Measurements from ENCODE around the gene PPT2. TPM values are rescaled to one million over a fixed set of nuclear protein-coding genes. Genes with fewer than 3 reads are reported as not detected.

Gene PPT2
- total and polyA plus RNA-seq, 2 of the 13 experiments (the other 11 are each of a cell fraction or from before 2014, with no cell fraction given) = 39.2 to 61.8 TPM

- TF ChIP-seq HOXA5 (CRISPR knock-in tag; IDR thresholded peaks at IDR 0.05) (0 out of 2 replicates have a peak, but pooled peaks have one; percentile 14), ZBTB25 (CRISPR knock-in tag; IDR thresholded peaks at IDR 0.05) (peak; percentile 28; the same call in 1 of the 2 replicates), ZSCAN20 (CRISPR knock-in tag; IDR thresholded peaks at IDR 0.05; ENCODE audit: borderline replicate concordance) (no peak), ZBTB1 (CRISPR knock-in tag; IDR thresholded peaks at IDR 0.05; ENCODE audit: borderline replicate concordance) (no peak), KLF9 (CRISPR knock-in tag; IDR thresholded peaks at IDR 0.05; ENCODE audit: low read depth) (no peak), PHF5A (CRISPR knock-in tag; IDR thresholded peaks at IDR 0.05; ENCODE audit: low read depth, unreplicated experiment) (peak; percentile 18), CENPT (CRISPR knock-in tag; IDR thresholded peaks at IDR 0.05; ENCODE audit: low read depth) (no peak), ZNF639 (CRISPR knock-in tag; conservative IDR thresholded peaks at IDR 0.05) (no peak; the same call in 1 of the 2 replicates), YEATS4 (CRISPR knock-in tag; IDR thresholded peaks at IDR 0.05; ENCODE audit: borderline replicate concordance) (0 out of 2 replicates have a peak, but pooled peaks have one; percentile 26), TBL1XR1 (IDR thresholded peaks at IDR 0.05; ENCODE audit: borderline replicate concordance, low read length, partially characterized antibody) (no peak), PRMT3 (CRISPR knock-in tag; IDR thresholded peaks at IDR 0.05; ENCODE audit: borderline replicate concordance, low read depth) (no peak), ZNF674 (CRISPR knock-in tag; IDR thresholded peaks at IDR 0.05; ENCODE audit: low read depth) (no peak), MLLT10 (CRISPR knock-in tag; IDR thresholded peaks at IDR 0.05) (no peak), ARNTL (CRISPR knock-in tag; IDR thresholded peaks at IDR 0.05) (no peak), ATF7 (IDR thresholded peaks at IDR 0.05) (no peak), ATF7 (CRISPR knock-in tag; IDR thresholded peaks at IDR 0.05) (no peak), POLR2AphosphoS5 (IDR thresholded peaks at IDR 0.05; ENCODE audit: low read depth, low read length) (no peak), ZNF510 (CRISPR knock-in tag; IDR thresholded peaks at IDR 0.05; ENCODE audit: low read depth) (no peak), SIN3A (IDR thresholded peaks at IDR 0.05; ENCODE audit: borderline replicate concordance, low read depth, low read length) (0 out of 2 replicates have a peak, but pooled peaks have one; percentile 31), AKAP8 (CRISPR knock-in tag; IDR thresholded peaks at IDR 0.05) (no peak), TARDBP (CRISPR knock-in tag; IDR thresholded peaks at IDR 0.05) (0 out of 2 replicates have a peak, but pooled peaks have one; percentile 6), KMT2A (CRISPR knock-in tag; IDR thresholded peaks at IDR 0.05) (no peak)
- TF ChIP-seq, protein P1, sequence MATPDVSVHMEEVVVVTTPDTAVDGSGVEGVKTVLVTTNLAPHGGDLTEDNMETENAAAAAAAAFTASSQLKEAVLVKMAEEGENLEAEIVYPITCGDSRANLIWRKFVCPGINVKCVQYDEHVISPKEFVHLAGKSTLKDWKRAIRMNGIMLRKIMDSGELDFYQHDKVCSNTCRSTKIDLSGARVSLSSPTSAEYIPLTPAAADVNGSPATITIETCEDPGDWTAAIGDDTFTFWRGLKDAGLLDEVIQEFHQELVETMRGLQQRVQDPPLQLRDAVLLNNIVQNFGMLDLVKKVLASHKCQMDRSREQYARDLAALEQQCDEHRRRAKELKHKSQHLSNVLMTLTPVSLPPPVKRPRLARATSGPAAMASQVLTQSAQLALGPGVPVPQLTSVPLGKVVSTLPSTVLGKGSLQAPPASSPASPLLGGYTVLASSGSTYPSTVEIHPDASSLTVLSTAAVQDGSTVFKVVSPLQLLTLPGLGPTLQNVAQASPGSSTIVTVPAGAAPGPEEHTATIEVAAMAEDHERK (CRISPR knock-in tag; IDR thresholded peaks at IDR 0.05; ENCODE audit: low read depth) = no peak
- TF ChIP-seq, protein P2, sequence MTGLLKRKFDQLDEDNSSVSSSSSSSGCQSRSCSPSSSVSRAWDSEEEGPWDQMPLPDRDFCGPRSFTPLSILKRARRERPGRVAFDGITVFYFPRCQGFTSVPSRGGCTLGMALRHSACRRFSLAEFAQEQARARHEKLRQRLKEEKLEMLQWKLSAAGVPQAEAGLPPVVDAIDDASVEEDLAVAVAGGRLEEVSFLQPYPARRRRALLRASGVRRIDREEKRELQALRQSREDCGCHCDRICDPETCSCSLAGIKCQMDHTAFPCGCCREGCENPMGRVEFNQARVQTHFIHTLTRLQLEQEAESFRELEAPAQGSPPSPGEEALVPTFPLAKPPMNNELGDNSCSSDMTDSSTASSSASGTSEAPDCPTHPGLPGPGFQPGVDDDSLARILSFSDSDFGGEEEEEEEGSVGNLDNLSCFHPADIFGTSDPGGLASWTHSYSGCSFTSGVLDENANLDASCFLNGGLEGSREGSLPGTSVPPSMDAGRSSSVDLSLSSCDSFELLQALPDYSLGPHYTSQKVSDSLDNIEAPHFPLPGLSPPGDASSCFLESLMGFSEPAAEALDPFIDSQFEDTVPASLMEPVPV (CRISPR knock-in tag; IDR thresholded peaks at IDR 0.05) = no peak
- TF ChIP-seq, protein P3, sequence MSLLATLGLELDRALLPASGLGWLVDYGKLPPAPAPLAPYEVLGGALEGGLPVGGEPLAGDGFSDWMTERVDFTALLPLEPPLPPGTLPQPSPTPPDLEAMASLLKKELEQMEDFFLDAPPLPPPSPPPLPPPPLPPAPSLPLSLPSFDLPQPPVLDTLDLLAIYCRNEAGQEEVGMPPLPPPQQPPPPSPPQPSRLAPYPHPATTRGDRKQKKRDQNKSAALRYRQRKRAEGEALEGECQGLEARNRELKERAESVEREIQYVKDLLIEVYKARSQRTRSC (CRISPR knock-in tag; IDR thresholded peaks at IDR 0.05; ENCODE audit: low read depth) = no peak
Measured at GRCh38 chr6:32176476-32177182, 22.7 kb downstream of the PPT2 start (continued).
